ENCODE data around the gene LTN1. TPM values are rescaled to one million over a fixed set of nuclear protein-coding genes. Genes with fewer than 3 reads are reported as not detected.

The LTN1 gene
- total RNA-seq, 1 experiment from 2014 or later, result 23.9 TPM

DNA sequence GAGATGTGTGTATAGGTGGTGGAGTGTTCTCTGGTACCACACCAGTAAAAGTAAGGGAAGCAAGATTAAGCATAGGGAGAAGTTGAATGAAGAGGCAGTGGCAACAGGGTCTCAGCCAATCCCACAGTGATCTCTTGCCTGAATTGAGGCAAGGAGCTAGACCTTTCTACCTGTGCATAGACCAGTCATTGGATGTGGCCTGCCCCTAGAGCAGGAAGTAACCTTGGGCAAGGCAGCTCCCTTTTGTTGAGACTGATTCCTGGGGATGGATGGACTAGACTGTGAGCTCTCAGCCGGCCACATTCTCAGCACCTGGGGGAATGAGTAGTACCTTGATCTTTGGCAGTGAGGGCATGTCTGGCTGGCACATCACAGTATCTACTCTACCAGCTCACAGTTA is 38.2 kb upstream of the LTN1 start:
- no peak overlapping the region for H2AFZ ChIP-seq (ENCODE audit: low read length)
- DNase-seq, result no peak
- H3K18ac ChIP-seq (ENCODE audit: insufficient read length, low read depth, low read length), result no peak overlapping the region
- H3K9ac ChIP-seq (ENCODE audit: extremely low read depth, insufficient read length, low read length), result no peak overlapping the region
- H3K27ac ChIP-seq (ENCODE audit: insufficient read length, low read depth, low read length), result no peak overlapping the region
- no peaks in the 10 kb centered on the region for H3K9me3 Mint-ChIP-seq
- H4K20me1 ChIP-seq (ENCODE audit: control insufficient read depth, insufficient read depth, insufficient read length), result no peaks in the 10 kb centered on the region
- no peak overlapping the region for H3K4me2 ChIP-seq (ENCODE audit: insufficient read depth, insufficient read length, low read length)
- H4K91ac ChIP-seq (ENCODE audit: insufficient read length, low read depth, low read length), result no peak overlapping the region
- H3K23me2 ChIP-seq (ENCODE audit: insufficient read length, low read depth, low read length, poor library complexity, severe bottlenecking), result no peaks in the 10 kb centered on the region
- no peak overlapping the region for H3K14ac ChIP-seq (ENCODE audit: insufficient read depth, low read length)
- no peak overlapping the region for H2BK20ac ChIP-seq (ENCODE audit: low read depth, low read length, poor library complexity, severe bottlenecking)
- no peak overlapping the region for H3T11ph ChIP-seq (ENCODE audit: low read length)
- no peak overlapping the region for H3K23ac ChIP-seq (ENCODE audit: insufficient read length, low read depth, low read length)
- H4K5ac ChIP-seq (ENCODE audit: insufficient read length, low read depth, low read length), result no peak overlapping the region
- H3K27ac Mint-ChIP-seq, result no peak overlapping the region
- H3K27me3 Mint-ChIP-seq (ENCODE audit: low read depth), result no peaks in the 10 kb centered on the region
- no peak overlapping the region for H2BK15ac ChIP-seq (ENCODE audit: low read depth, low read length)
- H3K4me3 Mint-ChIP-seq, result no peak overlapping the region
- H2BK120ac ChIP-seq (ENCODE audit: low read depth, low read length, poor library complexity, severe bottlenecking), result no peak overlapping the region
- H2BK5ac ChIP-seq (ENCODE audit: insufficient read length, low read length), result no peak overlapping the region
- H4K8ac ChIP-seq (replicated peaks; ENCODE audit: insufficient read length, low read depth, low read length), result no peak overlapping the region
- no peaks in the 10 kb centered on the region for H3K27me3 ChIP-seq (ENCODE audit: insufficient read depth, low read length)
- TF ChIP-seq, protein P1, sequence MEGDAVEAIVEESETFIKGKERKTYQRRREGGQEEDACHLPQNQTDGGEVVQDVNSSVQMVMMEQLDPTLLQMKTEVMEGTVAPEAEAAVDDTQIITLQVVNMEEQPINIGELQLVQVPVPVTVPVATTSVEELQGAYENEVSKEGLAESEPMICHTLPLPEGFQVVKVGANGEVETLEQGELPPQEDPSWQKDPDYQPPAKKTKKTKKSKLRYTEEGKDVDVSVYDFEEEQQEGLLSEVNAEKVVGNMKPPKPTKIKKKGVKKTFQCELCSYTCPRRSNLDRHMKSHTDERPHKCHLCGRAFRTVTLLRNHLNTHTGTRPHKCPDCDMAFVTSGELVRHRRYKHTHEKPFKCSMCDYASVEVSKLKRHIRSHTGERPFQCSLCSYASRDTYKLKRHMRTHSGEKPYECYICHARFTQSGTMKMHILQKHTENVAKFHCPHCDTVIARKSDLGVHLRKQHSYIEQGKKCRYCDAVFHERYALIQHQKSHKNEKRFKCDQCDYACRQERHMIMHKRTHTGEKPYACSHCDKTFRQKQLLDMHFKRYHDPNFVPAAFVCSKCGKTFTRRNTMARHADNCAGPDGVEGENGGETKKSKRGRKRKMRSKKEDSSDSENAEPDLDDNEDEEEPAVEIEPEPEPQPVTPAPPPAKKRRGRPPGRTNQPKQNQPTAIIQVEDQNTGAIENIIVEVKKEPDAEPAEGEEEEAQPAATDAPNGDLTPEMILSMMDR (conservative IDR thresholded peaks at IDR 0.05), result no peak
- peaks cover 14 to 58% (median 56%) of the 10 kb centered on the region in 3 experiments; a peak in 6 of 7 replicates for H3K36me3 Mint-ChIP-seq (ENCODE audit: insufficient read depth in 1 of 3, low read depth in 3 of 3)
- no peak overlapping the region for H3K56ac ChIP-seq (ENCODE audit: insufficient read length, low read depth, low read length)
- no peaks in the 10 kb centered on the region for H3K4me1 ChIP-seq (ENCODE audit: insufficient read depth, low read length)
- H3K4me1 Mint-ChIP-seq, result peaks cover under 1% of the 10 kb centered on the region in 2 experiments; a peak in 2 of 4 replicates
- H2BK12ac ChIP-seq (ENCODE audit: insufficient read length, low read depth, low read length), result no peak overlapping the region
- no peaks in the 10 kb centered on the region for H3K79me1 ChIP-seq (ENCODE audit: insufficient read depth, low read depth, low read length, poor library complexity, severe bottlenecking)
- no peaks in the 10 kb centered on the region; the same call in 1 of the 2 replicates for H3K79me2 ChIP-seq (ENCODE audit: insufficient read depth, low read length)
- no peaks in the 10 kb centered on the region for H3K9me3 ChIP-seq (ENCODE audit: control insufficient read depth, low read depth, low read length)
- no CpG with 5 or more reads among the region's 1 CpG for WGBS (ENCODE audit: extremely low coverage, insufficient read length, low lambda C conversion rate)
- no peak overlapping the region for H3K4ac ChIP-seq (ENCODE audit: low read depth, low read length)
- H2AK5ac ChIP-seq (ENCODE audit: insufficient read length, low read length), result no peak overlapping the region

Data from H9 (cell line).